Neural progenitor cell (in vitro differentiated cells): ENCODE data around the gene DLGAP4.

ENCODE experiments used
- EZH2phosphoT487 ChIP-seq: fragments of 200-600 bp; sonication (generic); IDR thresholded peaks from 2 replicates; pipeline ENCODE4 v1.6.1; 2017; ENCODE audit warnings: antibody characterized with exemption
- TF ChIP-seq, protein P1 (sequence below): fragments of 200-600 bp; sonication (generic); IDR thresholded peaks from 2 replicates; pipeline ENCODE4 v1.5.1; 2017; ENCODE audit warnings: antibody characterized with exemption, mild to moderate bottlenecking

DNA sequence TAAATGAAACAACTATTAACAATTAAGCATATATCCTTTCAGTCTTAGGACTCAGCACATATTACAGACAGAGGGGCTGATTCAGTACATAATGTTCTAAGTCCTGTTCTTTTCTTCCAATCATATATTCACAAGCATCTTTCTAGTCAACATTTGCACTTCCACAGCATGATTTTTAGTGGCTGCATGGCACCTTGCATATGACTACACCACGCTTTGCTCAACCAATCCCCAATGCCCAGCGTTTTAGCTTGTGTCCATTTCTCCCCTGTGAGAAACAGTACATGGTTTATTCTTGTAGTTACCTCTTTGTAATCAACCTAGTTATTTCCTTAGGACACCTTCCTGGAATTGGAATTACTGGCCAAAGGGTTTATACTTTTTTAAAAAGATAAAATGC lies 36.6 kb upstream of the DLGAP4 start:
- no peak for TF ChIP-seq EZH2phosphoT487
- TF ChIP-seq, protein P1, sequence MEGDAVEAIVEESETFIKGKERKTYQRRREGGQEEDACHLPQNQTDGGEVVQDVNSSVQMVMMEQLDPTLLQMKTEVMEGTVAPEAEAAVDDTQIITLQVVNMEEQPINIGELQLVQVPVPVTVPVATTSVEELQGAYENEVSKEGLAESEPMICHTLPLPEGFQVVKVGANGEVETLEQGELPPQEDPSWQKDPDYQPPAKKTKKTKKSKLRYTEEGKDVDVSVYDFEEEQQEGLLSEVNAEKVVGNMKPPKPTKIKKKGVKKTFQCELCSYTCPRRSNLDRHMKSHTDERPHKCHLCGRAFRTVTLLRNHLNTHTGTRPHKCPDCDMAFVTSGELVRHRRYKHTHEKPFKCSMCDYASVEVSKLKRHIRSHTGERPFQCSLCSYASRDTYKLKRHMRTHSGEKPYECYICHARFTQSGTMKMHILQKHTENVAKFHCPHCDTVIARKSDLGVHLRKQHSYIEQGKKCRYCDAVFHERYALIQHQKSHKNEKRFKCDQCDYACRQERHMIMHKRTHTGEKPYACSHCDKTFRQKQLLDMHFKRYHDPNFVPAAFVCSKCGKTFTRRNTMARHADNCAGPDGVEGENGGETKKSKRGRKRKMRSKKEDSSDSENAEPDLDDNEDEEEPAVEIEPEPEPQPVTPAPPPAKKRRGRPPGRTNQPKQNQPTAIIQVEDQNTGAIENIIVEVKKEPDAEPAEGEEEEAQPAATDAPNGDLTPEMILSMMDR, result no peak
